T-helper 2 cell (primary cell): Measurements from ENCODE around the gene EPN2.
A peak's percentile ranks its signal among the peaks of the same experiment; 100 is the strongest.
"Not testable (repeated sequence)": the region's sequence is repeated elsewhere in the genome, so short reads cannot be mapped to it uniquely, and the experiment has no call there.

Experiments used
- DNase-seq, 5 experiments: peaks; one replicate each; pipeline versions ENCODE4 v3.0.0 to v3.0.0-alpha.2; 2012 to 2022

EPN2 gene

DNA sequence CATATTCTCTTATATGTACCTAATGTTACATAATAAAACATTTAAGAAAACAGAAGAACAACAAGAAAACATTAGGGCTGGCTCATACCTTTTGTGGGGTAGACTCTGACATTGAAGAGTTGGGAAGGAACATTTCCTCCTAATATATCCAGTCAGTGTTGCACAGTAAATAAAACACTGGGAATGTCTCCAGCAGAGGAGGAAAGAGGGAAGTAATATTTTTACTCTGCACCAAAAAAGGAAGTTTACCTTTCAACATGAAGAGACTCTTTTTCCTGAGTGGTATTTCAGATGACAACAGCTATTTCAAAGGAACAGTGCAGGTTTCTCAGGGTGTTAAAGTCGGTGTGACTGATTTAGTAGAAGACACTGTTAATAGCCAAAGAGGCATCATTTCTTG is 31.9 kb downstream of the EPN2 start:
- no peak for DNase-seq

DNA sequence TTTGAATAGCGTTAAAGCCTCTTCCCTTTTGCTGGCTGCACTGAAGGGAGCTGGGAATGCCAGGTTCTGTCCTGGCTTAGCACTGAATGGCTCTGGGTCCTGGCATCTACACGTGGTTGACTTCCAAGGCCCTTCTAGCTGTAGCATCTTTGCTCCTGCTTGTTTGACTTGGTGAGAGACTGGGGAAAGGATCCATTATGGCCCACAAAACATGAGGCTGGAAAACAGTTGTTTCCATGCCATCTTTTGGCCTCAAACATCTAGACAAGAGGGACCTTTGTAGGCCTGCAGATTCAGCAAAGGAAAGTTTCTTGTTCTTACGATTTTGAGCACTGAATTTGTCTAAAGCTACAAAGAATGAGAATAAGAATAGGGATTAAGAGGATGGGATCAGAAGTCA is 32.5 kb downstream of the EPN2 start:
- no peak for DNase-seq

DNA sequence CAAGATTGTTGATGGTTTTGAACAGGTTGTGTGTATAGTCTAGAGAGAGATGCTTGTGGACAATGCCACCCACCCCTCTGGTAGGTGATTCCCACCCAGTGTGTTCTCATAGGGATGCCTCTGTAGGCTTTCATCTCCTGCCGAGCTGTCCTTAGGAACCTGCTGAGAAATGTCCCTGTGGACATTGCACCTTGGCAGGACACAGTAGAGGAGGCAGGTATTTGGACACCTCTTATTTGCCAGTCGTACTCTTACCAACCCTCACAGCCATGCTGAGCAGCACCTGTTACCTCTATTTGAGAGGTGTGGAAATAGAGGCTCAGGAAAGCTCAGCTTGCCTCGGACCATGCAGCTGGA is 33.2 kb downstream of the EPN2 start:
- no peak for DNase-seq

DNA sequence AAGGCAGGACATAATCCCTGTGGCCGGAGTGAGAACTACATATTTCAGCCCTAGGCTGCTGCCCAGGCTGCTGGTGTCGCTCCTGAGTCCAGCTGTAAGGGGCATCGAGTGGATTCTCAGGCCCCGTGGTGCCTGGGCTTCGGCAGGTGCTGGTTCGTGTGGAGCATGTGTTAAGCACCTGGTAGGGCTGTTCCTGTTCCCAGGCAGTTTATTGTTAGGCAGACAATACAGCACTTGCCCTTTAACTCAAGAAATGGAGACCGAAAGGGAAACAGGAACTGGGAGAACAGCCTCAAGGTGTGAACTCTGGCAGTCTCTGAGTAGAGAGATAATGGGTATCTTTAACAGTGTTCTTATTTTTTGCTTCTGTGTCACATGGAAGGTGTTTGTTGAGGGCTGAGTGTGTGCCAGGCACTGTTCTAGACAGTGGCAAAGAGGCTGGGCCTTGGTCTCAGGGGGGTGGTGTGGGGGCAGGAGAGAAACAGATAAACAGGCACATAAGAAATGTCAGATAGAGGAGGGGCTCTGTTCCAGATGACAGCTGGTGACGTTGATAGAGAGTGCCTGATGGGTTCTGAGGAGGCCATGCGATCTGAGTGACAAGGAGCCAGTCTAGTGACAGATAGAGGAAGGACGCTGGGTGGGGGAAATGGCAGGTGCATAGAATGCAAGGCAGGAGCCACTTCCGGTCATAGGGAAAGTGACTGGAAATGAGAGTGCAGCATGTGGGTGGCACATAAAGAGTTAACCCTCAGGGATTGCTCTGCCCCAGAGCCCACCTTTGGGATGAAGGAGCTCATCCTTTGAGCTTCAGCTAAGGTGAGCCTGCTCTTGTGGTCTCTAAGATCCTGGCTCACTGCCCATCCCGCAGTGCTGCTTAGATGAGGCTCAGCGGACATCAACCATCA is 33.8 kb downstream of the EPN2 start:
- no peak for DNase-seq

DNA sequence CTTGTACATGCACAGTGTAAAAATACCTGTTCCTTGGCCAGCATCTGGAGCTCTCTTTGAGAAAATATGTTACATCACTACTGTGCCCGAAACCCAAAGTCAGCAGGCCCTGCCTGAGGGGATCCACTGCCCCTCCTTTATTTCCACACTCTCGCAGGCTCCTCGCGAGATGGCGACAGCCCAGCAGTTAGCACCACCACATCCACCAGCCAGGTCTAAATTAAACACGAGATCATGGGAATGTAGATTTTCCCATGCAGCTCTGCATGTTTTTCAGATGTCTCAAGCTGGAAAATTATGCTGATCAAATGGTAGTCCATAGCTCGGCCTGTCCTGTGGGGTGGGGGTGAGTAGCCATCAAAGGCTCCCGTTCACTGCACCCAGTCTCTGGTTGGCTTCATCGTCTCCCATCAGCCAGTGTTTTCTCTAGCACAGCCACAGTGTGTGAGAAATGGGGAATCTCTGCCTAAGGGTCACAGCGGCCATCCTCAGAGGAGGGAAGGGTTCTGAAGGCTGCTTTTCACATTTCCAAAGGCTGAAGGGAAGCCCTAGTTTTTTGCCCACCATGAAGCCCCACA is 34.7 kb downstream of the EPN2 start:
- no peak for DNase-seq

DNA sequence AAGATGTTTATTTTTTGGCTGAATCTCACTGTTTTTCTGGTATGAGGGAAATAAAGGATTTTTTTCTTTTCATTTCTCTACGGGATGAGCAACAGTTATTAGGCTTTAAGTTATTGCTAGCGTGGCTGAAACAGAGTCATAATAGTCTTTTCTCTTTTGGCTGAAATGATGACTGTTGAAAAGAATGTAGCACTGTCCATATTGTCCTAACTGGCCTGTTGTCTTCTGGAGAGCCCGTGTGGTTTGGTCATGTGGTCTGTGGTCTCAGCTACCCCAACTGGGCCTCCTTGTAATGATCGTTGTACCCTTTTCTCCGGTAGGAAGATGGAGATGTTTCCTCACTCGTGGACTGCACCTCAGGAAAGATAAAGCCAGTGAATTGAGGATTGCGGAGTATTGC is 36.6 kb downstream of the EPN2 start:
- no peak for DNase-seq

DNA sequence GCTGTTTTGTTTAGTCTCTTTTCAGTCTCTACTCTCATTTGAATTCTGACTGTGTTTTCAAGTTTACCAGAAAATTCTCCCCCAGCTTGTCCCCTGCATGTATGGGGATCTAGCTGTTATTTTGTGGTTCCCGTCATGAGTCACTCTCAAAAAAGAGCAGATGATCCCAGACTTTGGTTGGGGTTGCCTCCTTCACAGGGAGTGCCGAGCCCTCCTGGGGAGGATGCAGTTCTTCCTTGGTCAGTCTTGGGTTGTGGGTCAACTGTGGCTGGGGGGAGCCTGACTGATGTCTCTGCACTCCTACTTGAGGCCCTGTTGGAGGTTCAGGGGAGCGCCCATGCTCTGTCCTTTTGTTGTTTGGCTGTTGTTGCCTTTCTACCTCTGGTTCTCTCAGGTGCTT is 37.7 kb downstream of the EPN2 start:
- peak in 1 of 5 experiments; percentile 27 for DNase-seq

DNA sequence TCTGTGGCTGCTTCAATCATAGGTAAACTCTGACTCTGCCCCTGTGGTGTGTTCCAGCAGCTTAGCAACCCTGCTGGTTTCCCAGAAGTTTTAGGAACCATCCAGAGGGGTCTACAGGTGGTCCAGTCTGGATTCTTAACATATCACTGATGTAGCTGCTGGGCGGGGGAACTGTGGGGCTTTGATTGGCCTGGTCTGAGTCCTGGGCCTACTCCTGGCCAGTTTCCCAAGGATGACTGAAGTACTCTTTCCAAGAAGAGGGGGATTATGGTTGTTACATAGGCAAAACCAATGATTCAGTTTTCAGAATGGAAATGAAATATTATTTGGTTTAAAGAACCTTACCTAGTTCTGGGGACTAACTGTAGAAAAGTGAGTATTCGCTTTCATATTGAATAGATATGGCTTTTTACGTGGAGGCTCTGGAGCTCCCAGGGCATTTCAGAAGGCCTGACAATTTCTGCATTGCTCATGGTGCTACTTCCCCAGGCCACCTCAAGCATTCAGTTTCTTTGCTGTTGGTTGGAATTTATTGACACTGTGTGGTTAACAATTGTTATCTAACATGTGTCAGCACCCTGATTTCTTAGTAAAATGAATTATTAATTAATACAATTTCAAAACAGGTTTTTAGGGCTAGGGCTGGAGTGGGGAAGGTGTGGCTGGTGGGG is 38.4 kb downstream of the EPN2 start:
- DNase-seq, result peak in 1 of 5 experiments; percentile 33

DNA sequence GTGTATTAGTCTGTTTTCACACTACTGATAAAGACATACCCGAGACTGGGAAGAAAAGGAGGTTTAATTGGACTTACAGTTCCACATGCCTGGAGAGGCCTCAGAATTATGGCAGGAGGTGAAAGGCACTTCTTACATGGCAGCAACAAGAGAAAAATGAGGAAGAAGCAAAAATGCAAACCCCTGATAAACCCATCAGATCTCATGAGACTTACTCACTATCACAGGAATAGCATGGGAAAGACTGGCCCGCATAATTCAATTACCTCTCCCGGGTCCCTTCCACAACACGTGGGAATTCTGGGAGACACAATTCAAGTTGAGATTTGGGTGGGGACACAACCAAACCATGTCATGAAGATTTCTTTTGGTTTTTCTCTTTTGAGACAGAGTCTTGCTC is 41.1 kb downstream of the EPN2 start:
- not testable (repeated sequence) for DNase-seq

DNA sequence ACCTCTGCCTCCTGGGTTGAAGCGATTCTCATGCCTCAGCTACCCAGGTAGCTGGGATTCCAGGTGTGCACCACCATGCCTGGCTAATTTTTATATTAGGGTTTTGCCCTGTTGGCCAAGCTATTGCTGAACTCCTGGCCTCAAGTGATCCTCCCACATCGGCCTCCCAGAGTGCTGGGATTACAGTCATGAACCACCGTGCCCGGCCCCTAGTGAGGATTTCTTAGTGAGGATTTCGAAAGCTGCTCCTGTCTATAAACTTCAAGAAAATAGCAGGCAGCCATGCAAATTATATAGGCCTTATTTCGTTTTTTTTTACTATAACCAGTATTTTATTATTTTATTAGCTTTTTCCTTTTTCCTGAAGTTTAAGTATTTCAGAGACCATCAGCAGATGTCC is 41.6 kb downstream of the EPN2 start:
- no peak for DNase-seq

DNA sequence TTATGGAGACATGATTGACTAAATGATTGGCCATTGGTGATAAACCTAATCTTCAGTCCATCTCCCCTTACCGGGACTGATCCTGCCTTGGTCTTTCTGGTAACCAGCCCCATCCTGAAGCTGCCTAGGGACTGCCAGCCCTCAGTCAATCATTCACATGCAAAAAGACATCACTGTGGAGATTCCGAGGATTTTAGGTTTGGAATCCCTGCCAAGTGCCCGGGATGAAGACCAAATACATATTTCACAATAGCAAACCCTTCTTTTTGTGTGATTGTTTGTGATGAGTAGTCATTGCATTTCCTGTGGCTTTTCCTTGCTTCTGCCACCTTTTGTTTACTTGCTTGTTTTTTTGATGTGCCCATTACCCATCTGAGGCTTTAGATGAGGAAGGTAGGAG is 44.0 kb downstream of the EPN2 start:
- no peak for DNase-seq

DNA sequence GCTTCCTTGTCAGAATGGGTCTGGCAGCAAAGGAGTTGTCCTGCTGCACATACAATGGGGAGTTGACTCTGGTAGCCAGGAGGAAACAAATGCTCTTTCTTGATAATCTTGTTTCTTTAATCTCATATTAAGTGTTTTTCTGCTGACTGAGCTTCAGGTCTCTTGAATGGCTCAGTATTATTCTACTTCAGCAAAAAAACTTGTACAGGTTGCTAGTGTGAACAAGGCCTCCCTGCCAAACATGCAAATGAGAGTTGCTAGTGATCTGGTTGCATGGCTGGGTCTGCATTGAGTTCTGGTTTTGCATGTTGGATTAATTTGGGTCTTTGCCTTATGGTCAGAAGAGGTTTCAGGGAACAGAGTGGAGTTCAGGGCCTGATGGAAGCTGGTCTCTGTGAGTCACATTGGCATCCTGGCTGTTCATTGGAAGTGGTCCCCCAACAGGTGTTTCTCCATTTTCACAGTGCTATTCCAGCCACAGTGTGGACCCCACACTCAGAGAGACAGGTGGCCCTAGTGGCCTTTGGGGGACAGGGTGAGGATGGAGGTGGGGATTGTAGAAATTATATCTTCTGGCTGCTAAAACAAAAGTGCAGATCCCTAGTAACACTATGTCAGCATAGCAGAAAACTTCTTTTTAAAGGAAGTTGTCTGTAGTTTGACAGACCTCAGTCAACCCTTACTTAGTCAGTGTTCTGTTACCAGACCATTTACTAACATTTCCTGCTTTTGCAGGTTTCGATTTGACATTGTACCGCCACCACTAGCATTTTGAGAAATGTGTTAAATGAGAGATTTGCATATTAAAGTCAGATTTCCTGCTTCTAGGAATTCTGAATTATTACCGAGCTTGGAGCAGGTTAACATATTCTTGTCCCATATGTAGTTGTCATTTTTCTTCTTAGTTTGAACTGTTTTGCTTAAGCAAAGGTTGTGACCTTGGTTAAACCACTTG is 47.1 kb downstream of the EPN2 start:
- peak in 1 of 5 experiments; percentile 85 for DNase-seq

DNA sequence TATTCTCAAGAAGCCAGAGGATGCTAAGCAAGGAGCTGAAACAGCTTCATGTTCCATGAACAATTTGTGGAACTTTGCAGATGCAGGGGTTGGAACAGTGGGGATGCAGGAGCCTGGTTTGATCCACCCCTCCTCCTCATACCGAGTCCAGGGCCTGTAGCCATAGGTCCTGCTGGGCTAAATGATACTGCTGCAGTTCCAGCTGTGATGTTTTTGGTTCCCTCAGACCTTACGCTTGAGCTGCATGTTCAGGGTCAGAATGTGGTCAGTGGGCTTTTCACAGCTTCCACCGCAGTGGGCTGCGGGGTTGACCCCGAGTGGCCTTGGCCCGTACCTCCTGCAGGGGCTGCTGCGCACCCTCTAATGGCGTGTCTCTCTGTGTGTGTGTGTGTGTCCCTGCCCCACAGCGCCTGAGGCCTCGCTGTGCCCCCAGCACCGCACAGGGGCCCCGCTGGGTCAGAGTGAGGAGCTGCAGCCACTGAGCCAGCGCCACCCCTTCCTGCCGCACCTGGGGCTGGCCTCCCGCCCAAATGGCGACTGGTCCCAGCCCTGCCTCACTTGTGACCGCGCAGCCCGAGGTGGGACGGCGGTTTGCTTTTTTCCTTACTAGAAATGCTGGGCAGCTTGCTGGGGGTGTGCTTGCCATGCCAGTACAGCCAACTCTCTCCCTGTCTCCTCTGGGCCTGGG is 48.2 kb downstream of the EPN2 start:
- no peak for DNase-seq

DNA sequence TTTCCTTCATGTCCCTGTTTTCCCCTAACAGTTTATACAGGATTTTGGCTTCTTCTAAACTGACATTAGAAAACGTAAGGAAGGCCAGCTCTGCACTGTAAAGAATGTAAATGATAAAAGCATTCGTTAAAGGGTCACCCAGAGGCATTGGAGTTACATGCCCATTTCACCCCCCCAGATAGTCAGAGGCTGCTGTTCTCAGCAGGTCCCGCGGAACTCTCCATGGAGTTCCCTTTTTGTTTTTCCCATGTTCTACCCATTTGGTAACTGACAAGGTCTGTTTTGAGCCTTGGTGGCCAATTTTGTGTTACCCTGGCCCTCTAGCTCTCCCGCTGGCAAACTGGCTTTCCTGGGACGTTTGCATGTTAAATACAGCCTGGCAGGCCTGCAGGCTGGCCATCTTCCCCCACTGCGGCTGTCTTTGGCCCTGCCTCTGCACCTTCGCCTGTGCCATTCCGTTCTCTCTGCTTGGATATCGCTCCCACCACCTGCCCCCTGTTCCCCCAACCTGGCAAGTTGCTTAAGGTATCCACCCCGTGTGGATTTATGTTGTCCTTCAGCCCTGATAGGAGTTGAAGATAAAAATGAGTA is 49.7 kb downstream of the EPN2 start:
- no peak for DNase-seq

DNA sequence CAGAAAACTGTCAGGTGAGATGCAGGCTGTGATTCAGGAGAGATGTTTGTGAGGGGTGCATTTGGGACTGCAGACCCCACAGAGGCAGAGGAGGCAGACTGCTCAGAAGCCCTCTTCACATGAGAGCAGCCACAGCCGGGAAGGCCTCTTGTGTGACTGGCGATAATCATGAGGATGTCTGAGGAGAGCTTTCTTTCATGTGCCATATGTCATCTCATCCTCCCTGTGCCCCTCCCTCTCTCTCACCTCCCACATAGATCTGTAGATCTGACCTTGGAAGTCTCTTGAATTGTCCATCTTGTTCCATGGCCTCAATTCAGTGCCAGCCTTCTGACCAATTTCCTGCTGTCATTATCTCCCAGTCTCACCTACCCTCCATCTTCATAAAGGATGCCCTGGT is 50.5 kb downstream of the EPN2 start:
- no peak for DNase-seq

DNA sequence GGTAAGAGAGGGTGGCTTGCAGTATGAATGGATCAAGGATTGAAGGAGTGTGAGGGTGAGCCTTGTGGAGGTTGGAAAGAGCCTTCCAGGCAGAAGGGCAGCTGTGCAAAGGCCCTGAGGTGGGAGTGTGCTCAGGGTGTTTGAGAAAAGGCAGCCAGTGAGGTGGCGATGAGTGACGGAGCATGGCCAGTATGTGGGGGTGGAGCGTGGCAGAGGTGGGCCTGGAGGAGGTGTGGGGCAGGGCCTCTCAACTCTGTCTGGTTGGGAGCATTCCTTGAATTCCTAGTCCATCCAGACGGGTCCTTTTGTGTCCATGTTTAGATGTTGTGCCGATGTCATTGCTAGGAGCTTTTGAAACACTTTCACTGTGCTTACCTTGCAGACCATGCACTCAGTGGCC is 51.3 kb downstream of the EPN2 start:
- DNase-seq, result no peak

DNA sequence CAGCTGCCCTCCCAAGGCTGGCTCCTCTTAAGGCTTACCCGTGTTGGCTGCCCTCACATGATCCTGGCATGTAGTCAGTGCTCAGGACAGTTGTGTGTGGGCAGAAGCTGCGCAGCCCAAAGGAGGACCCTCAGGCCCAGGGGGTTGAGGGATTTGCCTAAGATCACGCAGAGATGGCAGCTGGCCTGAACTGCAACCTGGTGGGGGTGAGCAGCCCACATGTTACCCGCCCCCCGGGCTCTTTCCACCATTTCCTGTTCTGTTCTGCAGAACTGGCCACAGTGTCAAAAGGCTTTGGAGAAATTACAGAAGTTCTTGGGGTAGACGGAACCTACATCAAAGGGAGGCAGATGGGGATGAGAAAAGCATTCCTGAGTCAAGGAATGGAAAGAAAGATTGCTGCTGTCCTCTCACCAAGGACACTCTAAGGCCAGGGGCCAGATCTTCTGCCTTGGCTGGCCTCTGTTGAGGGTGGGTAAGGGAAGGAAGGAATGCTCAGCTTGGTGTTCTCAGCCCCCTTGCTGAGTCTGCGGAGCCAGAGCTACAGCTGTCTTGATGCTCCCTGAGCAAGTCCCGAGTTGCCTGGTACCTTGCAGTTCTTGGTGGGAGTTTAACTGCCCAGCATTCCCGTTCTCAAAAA is 53.0 kb downstream of the EPN2 start:
- DNase-seq, result peak in 1 of 5 experiments; percentile 79

DNA sequence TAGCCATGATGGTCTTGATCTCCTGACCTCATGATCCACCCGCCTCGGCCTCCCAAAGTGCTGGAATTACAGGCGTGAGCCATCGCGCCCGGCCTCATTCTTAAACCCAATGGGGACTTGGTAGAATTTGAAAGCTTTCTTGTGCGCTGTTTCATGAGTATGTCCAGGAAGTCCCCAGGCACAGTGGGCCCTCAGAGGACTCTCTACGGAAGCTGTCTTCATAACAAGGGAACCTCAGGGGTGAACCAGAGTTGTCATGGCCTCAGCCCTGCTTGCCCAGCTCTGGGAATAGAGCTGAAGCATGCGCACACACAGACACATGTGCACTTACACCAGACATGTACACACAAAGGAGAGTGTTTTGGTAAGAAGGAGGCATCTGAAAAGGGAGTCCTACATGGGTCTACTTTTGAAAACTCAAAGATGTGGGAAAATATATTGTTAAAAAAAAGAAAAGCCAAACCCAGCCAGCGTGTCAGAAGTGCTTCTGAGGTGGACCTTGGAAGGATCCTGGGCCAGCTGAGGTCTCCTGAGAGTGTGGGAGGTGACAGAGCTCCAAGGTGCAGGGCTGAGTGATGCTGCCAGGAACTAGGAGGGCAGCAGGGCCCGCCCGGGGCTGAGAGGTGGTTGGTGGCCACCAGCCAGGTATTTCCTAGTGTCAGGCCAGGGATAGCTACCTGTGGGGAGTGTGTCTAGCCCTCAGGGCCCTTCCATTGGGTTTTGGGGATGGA is 54.6 kb downstream of the EPN2 start:
- no peak for DNase-seq

DNA sequence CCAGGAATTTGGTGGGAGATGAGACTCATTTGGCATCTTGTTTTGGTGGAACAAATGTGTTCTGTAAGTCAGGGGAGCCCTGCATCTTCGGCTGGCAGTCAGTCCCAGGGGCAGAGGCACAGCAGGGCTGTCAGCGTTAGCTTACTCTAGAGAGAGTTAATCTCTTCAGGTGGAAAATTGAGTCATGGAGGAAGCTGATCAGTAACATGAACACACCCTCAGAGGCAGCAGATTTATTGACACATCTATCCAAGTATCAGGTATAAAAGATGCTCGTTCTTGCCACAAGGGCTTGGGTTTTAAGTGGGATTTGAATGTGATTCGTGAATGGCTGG is 55.2 kb downstream of the EPN2 start:
- no peak for DNase-seq

DNA sequence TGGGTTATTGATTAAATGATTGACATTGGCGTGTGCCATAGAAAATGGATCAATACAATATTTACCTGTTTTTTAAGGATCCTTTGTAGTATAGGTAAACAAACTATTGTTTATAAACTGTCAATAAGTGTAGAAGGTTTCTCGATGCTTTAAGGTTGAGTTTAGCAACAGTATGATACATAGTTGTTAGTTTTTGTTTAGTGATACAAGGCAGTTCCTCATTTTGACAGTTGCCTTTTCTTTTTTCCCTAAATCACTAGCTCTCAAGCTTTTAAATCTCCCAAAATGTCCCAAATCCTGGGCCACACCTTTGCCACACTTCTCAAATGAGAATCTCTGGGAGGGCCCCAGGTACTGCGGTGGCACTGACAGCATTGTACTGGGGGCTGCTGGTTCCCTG is 57.3 kb downstream of the EPN2 start:
- no peak for DNase-seq
